ENCODE measurements around the gene RNASE7. TPM values are rescaled to one million over a fixed set of nuclear protein-coding genes. Genes with fewer than 3 reads are reported as not detected.

RNASE7 gene, protein sequence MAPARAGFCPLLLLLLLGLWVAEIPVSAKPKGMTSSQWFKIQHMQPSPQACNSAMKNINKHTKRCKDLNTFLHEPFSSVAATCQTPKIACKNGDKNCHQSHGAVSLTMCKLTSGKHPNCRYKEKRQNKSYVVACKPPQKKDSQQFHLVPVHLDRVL
- 8.2 and 12.1 TPM in 2 replicates for total RNA-seq

DNA sequence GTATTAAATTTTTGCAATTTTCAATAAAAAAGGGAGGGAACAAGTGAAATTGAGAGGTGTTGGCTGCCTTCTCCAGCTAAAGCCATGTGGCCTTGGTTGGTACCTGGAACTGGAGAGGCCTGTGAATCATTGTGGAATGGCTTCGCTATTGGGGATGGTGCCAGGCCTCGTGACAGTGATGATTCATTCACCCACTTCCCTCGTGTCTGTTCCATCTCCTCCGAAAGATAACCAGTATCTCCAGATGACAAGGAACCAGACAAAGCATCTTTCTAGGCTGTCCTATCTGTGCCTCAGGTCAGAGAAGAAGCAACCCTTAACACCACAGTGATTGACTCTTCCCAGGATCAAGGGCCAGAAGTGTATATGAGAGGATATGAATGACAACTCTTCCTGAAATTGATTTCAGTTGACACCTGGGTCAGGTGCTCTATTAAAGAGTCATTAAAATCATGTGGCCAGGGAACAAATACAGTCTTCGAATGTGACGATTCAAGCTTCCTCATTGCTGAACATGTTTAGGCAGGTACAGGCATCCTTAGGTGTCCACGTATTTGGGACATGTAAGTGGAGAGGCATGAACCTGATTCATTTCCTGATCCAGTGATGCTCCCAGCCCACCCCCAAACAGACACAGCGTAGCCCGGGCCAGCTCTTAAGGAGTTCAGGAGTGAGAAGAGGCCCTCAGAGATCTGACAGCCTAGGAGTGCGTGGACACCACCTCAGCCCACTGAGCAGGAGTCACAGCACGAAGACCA is at the start of gene RNASE7:
Gene RNASE7 (plus strand): TSS at position 687 of the 758 bp plus-strand sequence. CDS start 631 bp downstream, outside the sequence.
- H3K4me3 ChIP-seq (ENCODE audit: low read depth, low read length) = peak within 1 kb of the TSS; percentile 20
- peak; percentile 99 for DNase-seq (ENCODE audit: low read depth)
- peak; percentile 89 for FAIRE-seq

DNA sequence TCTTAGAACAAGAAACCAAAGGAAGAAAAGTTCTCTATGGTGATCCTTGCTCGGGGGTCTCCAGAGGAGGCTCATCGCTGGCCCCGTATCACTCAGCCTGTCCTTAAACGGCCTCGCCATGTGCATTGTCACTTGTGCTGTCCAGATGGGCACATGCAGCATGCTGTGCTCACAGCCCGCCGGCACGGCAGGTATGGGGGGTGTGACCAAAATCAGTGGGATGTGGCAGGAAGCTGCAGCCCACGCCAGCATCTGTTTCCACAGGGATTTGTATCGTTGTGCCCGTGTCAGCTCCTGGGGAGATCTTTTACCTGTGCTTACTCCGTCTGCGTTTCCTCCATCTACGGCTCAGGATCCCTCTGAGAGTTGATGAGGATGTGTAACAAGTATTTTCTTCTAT is 45.6 kb upstream of the RNASE7 start:
- H3K36me3 ChIP-seq (ENCODE audit: control insufficient read depth, insufficient read depth, low read length) = peaks cover 23% of the 10 kb centered on the region
- no peak overlapping the region for H3K4me3 ChIP-seq (ENCODE audit: low read depth, low read length)
- TF ChIP-seq, protein P1, sequence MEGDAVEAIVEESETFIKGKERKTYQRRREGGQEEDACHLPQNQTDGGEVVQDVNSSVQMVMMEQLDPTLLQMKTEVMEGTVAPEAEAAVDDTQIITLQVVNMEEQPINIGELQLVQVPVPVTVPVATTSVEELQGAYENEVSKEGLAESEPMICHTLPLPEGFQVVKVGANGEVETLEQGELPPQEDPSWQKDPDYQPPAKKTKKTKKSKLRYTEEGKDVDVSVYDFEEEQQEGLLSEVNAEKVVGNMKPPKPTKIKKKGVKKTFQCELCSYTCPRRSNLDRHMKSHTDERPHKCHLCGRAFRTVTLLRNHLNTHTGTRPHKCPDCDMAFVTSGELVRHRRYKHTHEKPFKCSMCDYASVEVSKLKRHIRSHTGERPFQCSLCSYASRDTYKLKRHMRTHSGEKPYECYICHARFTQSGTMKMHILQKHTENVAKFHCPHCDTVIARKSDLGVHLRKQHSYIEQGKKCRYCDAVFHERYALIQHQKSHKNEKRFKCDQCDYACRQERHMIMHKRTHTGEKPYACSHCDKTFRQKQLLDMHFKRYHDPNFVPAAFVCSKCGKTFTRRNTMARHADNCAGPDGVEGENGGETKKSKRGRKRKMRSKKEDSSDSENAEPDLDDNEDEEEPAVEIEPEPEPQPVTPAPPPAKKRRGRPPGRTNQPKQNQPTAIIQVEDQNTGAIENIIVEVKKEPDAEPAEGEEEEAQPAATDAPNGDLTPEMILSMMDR (IDR thresholded peaks at IDR 0.05; ENCODE audit: insufficient read depth, low read length, severe bottlenecking) = no peak
- DNase-seq (ENCODE audit: low read depth) (no peak), FAIRE-seq (no peak)
- no peaks in the 10 kb centered on the region for H3K27me3 ChIP-seq (ENCODE audit: control insufficient read depth, insufficient read depth, low read length)

More for the DNA sequence above, at the start of gene RNASE7:
- no peaks in the 10 kb centered on the region for H3K27me3 ChIP-seq (ENCODE audit: control insufficient read depth, insufficient read depth, low read length)
- TF ChIP-seq, protein P1 (IDR thresholded peaks at IDR 0.05; ENCODE audit: insufficient read depth, low read length, severe bottlenecking) = no peak
- no peaks in the 10 kb centered on the region for H3K36me3 ChIP-seq (ENCODE audit: control insufficient read depth, insufficient read depth, low read length)

DNA sequence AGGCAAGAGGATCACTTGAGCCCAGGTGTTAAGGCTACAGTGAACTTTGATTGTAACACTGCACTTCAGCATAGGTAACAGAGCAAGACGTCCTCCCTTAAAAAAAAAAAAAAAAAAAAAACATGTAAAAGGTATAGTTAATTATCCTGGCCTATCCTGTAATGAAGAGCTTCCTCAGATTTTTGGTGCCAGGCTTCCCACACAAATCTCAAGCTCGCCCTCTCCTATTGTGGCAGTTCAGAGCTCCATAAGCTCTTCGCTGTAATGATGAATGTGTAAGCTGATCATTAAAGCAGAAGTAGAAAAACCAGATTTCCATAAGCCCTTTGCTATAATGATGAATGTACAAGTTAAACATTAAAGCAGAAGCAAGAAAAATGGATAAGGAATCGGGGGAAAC is 45.0 kb upstream of the RNASE7 start:
- no peaks in the 10 kb centered on the region for H3K27me3 ChIP-seq (ENCODE audit: control insufficient read depth, insufficient read depth, low read length)
- H3K4me3 ChIP-seq (ENCODE audit: low read depth, low read length) = no peak overlapping the region
- peaks cover 23% of the 10 kb centered on the region for H3K36me3 ChIP-seq (ENCODE audit: control insufficient read depth, insufficient read depth, low read length)
- DNase-seq (ENCODE audit: low read depth) (no peak), FAIRE-seq (no peak)
- TF ChIP-seq, protein P1 (IDR thresholded peaks at IDR 0.05; ENCODE audit: insufficient read depth, low read length, severe bottlenecking) = no peak

DNA sequence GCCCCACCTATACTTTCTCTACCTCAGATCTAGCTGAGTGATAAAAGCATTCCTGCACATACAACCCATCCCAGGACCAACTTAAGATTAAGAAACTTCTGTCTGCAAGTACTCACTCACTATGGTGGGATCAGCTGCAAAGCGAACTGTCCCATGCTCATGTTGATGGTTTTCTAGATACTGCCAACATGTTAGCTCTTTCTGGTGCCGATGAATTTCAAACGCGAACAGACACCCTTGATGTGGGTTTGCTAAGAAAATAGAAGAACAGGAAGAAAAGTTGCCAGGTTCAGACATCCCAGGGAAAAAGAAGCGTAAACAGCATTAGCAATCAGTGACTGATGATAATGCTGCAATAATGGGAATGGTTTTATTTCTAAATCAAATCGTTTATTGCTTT is 44.6 kb upstream of the RNASE7 start:
- Histone ChIP-seq H3K36me3 (ENCODE audit: control insufficient read depth, insufficient read depth, low read length) (peaks cover 21% of the 10 kb centered on the region), H3K4me3 (ENCODE audit: low read depth, low read length) (no peak overlapping the region), H3K27me3 (ENCODE audit: control insufficient read depth, insufficient read depth, low read length) (no peaks in the 10 kb centered on the region)
- FAIRE-seq (no peak), DNase-seq (ENCODE audit: low read depth) (no peak)
- TF ChIP-seq, protein P1 (IDR thresholded peaks at IDR 0.05; ENCODE audit: insufficient read depth, low read length, severe bottlenecking) = no peak

DNA sequence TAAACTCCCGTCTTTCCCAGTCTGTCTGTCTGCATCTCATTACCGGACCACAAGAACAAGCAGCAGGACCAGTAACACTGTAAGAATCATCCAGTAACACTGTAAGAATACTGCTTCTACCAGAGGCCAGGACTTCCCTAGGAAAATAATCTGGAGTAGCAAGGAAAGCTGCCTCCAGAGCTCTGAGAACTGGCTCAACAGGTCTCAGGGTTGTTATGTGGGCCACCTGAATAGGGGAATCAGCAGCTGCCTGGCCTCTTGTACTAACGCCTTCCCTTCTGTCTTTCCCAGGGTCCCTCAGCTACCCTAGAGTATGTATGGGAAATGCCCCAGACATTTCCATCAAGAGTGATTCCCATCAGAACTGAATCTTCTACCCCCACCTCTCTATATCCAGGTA is 44.0 kb upstream of the RNASE7 start:
- DNase-seq (ENCODE audit: low read depth) (no peak), FAIRE-seq (no peak)
- TF ChIP-seq, protein P1 (IDR thresholded peaks at IDR 0.05; ENCODE audit: insufficient read depth, low read length, severe bottlenecking) = no peak
- Histone ChIP-seq H3K36me3 (ENCODE audit: control insufficient read depth, insufficient read depth, low read length) (peaks cover 18% of the 10 kb centered on the region), H3K4me3 (ENCODE audit: low read depth, low read length) (no peak overlapping the region), H3K27me3 (ENCODE audit: control insufficient read depth, insufficient read depth, low read length) (no peaks in the 10 kb centered on the region)

All from bronchial epithelial cell (primary cell).